ENCODE results near the gene WNT3.
"Not testable (repeated sequence)": the region's sequence is repeated elsewhere in the genome, so short reads cannot be mapped to it uniquely, and the experiment has no call there.

Gene WNT3

GRCh38 chr17:46818316-46818928 lies at the start of gene WNT3:
TSS of gene WNT3 (minus strand) at chr17:46818692. CDS start at chr17:46818597, 95 bp downstream.
- peak; percentile 14 to 18 for DNase-seq (ENCODE audit: low read depth in 2 of 2)

GRCh38 chr17:46866747-46867146 lies 48.3 kb upstream of the WNT3 start:
- DNase-seq (ENCODE audit: low read depth in 2 of 2), result no peak

GRCh38 chr17:46866325-46866724 lies 47.8 kb upstream of the WNT3 start:
- DNase-seq (ENCODE audit: low read depth in 2 of 2), result no peak

GRCh38 chr17:46865100-46865499 lies 46.6 kb upstream of the WNT3 start:
- no peak for DNase-seq (ENCODE audit: low read depth in 2 of 2)

- DNase-seq (ENCODE audit: low read depth in 2 of 2), result no peak
Observed at GRCh38 chr17:46863383-46864121, 45.1 kb upstream of the WNT3 start.

- no peak for DNase-seq (ENCODE audit: low read depth in 2 of 2)
Observed at GRCh38 chr17:46862949-46863348, 44.5 kb upstream of the WNT3 start.

GRCh38 chr17:46859996-46860395 lies 41.5 kb upstream of the WNT3 start:
- no peak for DNase-seq (ENCODE audit: low read depth in 2 of 2)

GRCh38 chr17:46857600-46857999 lies 39.1 kb upstream of the WNT3 start:
- DNase-seq (ENCODE audit: low read depth in 2 of 2), result no peak

GRCh38 chr17:46854948-46855347 lies 36.5 kb upstream of the WNT3 start:
- DNase-seq (ENCODE audit: low read depth in 2 of 2), result no peak

- no peak for DNase-seq (ENCODE audit: low read depth in 2 of 2)
Observed at GRCh38 chr17:46854515-46854914, 36.0 kb upstream of the WNT3 start.

- no peak for DNase-seq (ENCODE audit: low read depth in 2 of 2)
Observed at GRCh38 chr17:46853896-46854444, 35.5 kb upstream of the WNT3 start.

GRCh38 chr17:46851029-46851741 lies 32.7 kb upstream of the WNT3 start, which contains the start of gene WNT9B:
TSS of gene WNT9B (plus strand) at chr17:46851583. CDS start at chr17:46851639, 56 bp downstream.
- DNase-seq (ENCODE audit: low read depth in 2 of 2), result no peak

- DNase-seq (ENCODE audit: low read depth in 2 of 2), result no peak
Observed at GRCh38 chr17:46850688-46851028, 32.2 kb upstream of the WNT3 start.

- DNase-seq (ENCODE audit: low read depth in 2 of 2), result no peak
Observed at GRCh38 chr17:46848534-46848933, 30.0 kb upstream of the WNT3 start.

- no peak for DNase-seq (ENCODE audit: low read depth in 2 of 2)
Observed at GRCh38 chr17:46847204-46848191, 29.0 kb upstream of the WNT3 start.

- no peak for DNase-seq (ENCODE audit: low read depth in 2 of 2)
Observed at GRCh38 chr17:46842835-46843234, 24.3 kb upstream of the WNT3 start.

GRCh38 chr17:46841561-46842379 lies 23.3 kb upstream of the WNT3 start:
- no peak for DNase-seq (ENCODE audit: low read depth in 2 of 2)

GRCh38 chr17:46840596-46840995 lies 22.1 kb upstream of the WNT3 start:
- not testable (repeated sequence) for DNase-seq (ENCODE audit: low read depth in 2 of 2)

- DNase-seq (ENCODE audit: low read depth in 2 of 2), result no peak
Observed at GRCh38 chr17:46839211-46839610, 20.7 kb upstream of the WNT3 start.

- DNase-seq (ENCODE audit: low read depth in 2 of 2), result no peak
Observed at GRCh38 chr17:46837521-46837920, 19.0 kb upstream of the WNT3 start.
